Measurements from ENCODE around the gene TNNI2. TPM values are rescaled to one million over a fixed set of nuclear protein-coding genes. Genes with fewer than 3 reads are reported as not detected.

The TNNI2 gene
- total RNA-seq, 1 experiment from 2014 or later = not detected

GRCh38 chr11:1888347-1888753 lies 49.6 kb downstream of the TNNI2 start:
- Histone ChIP-seq H3K23me2 (ENCODE audit: insufficient read length, low read depth, low read length, poor library complexity, severe bottlenecking) (no peaks in the 10 kb centered on the region), H2BK5ac (ENCODE audit: insufficient read length, low read length) (no peak overlapping the region), H4K5ac (ENCODE audit: insufficient read length, low read depth, low read length) (no peak overlapping the region), H3K27ac (ENCODE audit: insufficient read length, low read depth, low read length) (no peak overlapping the region), H2BK120ac (ENCODE audit: low read depth, low read length, poor library complexity, severe bottlenecking) (no peak overlapping the region), H4K8ac (replicated peaks; ENCODE audit: insufficient read length, low read depth, low read length) (no peak overlapping the region), H2BK15ac (ENCODE audit: low read depth, low read length) (no peak overlapping the region), H3K4me1 (ENCODE audit: insufficient read depth, low read length) (no peaks in the 10 kb centered on the region), H3K27me3 (ENCODE audit: insufficient read depth, low read length) (no peaks in the 10 kb centered on the region), H4K91ac (ENCODE audit: insufficient read length, low read depth, low read length) (no peak overlapping the region), H3K14ac (ENCODE audit: insufficient read depth, low read length) (no peak overlapping the region), H3K79me2 (ENCODE audit: insufficient read depth, low read length) (no peaks in the 10 kb centered on the region), H2BK20ac (ENCODE audit: low read depth, low read length, poor library complexity, severe bottlenecking) (no peak overlapping the region), H3T11ph (ENCODE audit: low read length) (no peak overlapping the region), H4K20me1 (ENCODE audit: control insufficient read depth, insufficient read depth, insufficient read length) (no peaks in the 10 kb centered on the region), H3K56ac (ENCODE audit: insufficient read length, low read depth, low read length) (no peak overlapping the region), H3K18ac (ENCODE audit: insufficient read length, low read depth, low read length) (no peak overlapping the region), H2AK5ac (ENCODE audit: insufficient read length, low read length) (no peak overlapping the region), H2AFZ (ENCODE audit: low read length) (no peak overlapping the region), H3K4me2 (ENCODE audit: insufficient read depth, insufficient read length, low read length) (no peak overlapping the region), H3K9me3 (ENCODE audit: control insufficient read depth, low read depth, low read length) (no peaks in the 10 kb centered on the region), H3K79me1 (ENCODE audit: insufficient read depth, low read depth, low read length, poor library complexity, severe bottlenecking) (no peaks in the 10 kb centered on the region), H3K9ac (ENCODE audit: extremely low read depth, insufficient read length, low read length) (no peak overlapping the region), H3K23ac (ENCODE audit: insufficient read length, low read depth, low read length) (no peak overlapping the region), H3K4ac (ENCODE audit: low read depth, low read length) (no peak overlapping the region), H2BK12ac (ENCODE audit: insufficient read length, low read depth, low read length) (no peak overlapping the region)
- peaks cover 21% of the 10 kb centered on the region for H3K27me3 Mint-ChIP-seq (ENCODE audit: low read depth)
- H3K27ac Mint-ChIP-seq = no peak overlapping the region
- TF ChIP-seq CTCF (conservative IDR thresholded peaks at IDR 0.05) = no peak
- H3K4me1 Mint-ChIP-seq = no peaks in the 10 kb centered on the region
- WGBS (ENCODE audit: extremely low coverage, insufficient read length, low lambda C conversion rate) = no CpG with 5 or more reads among the region's 9 CpGs
- H3K36me3 Mint-ChIP-seq (ENCODE audit: insufficient read depth in 1 of 3, low read depth in 3 of 3) = no peaks in the 10 kb centered on the region
- H3K9me3 Mint-ChIP-seq = no peaks in the 10 kb centered on the region; a peak in 1 of 5 replicates
- DNase-seq = no peak
- H3K4me3 Mint-ChIP-seq = no peak overlapping the region

All from H9 (cell line).